ENCODE measurements around the gene LRP2BP.

Gene LRP2BP

DNA sequence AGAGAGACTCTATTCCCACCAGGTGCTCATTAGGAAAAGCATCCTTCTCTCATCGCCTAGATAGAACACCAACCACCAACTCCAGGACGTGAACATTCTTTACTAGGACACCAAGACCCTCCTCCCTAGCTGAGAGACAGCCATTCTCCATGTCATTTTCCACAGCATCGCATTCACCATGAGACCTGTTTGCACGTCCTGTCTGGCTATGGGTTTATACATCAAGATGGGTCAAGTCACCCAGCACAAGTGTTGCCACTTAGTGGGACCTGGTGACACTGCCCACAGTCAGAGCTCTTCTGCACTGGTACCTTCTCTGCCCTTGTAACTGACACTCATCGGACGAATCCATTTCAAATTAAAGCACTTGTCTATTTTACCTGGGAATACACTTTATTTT lies 17.5 kb downstream of the LRP2BP start:
- DNase-seq: no peak
- Histone ChIP-seq H3K9me3 (ENCODE audit: control extremely low read depth in 1 of 5, control insufficient read depth in 4 of 5, insufficient read depth in 2 of 5, low read depth in 1 of 5, low read length in 4 of 5) (peaks cover 2 to 13% (median 4%) of the 10 kb centered on the region in 5 experiments), H3K4me3 (ENCODE audit: control insufficient read depth in 1 of 7, extremely low read depth in 1 of 7, insufficient read depth in 4 of 7, low read depth in 2 of 7, low read length in 6 of 7) (no peak overlapping the region), H3K36me3 (ENCODE audit: control insufficient read depth in 4 of 4, insufficient read depth in 4 of 4, low read length in 3 of 4) (no peaks in the 10 kb centered on the region), H3K27ac (ENCODE audit: insufficient read depth in 1 of 2, low read depth in 1 of 2, low read length in 2 of 2, poor library complexity in 1 of 2, severe bottlenecking in 2 of 2) (no peak overlapping the region), H3K27me3 (replicated peaks in 2 of 5; ENCODE audit: control insufficient read depth in 4 of 5, insufficient read depth in 5 of 5, low read length in 4 of 5) (peaks cover 0 to 3% (median 0%) of the 10 kb centered on the region in 5 experiments), H3K4me1 (ENCODE audit: control extremely low read depth in 1 of 4, control insufficient read depth in 4 of 4, insufficient read depth in 4 of 4, low read length in 3 of 4) (peaks cover 0 to 10% (median 0%) of the 10 kb centered on the region in 4 experiments)
- ChIA-PET CTCF (interaction anchor here (1.1 kb wide), 1 partner anchor 10 kb away, joined by 4 read pairs; no protein-coding TSS in a partner anchor), POLR2A (no interaction called here)
- WGBS (ENCODE audit: insufficient coverage): 100% methylated on average over 4 of the region's 6 CpGs

DNA sequence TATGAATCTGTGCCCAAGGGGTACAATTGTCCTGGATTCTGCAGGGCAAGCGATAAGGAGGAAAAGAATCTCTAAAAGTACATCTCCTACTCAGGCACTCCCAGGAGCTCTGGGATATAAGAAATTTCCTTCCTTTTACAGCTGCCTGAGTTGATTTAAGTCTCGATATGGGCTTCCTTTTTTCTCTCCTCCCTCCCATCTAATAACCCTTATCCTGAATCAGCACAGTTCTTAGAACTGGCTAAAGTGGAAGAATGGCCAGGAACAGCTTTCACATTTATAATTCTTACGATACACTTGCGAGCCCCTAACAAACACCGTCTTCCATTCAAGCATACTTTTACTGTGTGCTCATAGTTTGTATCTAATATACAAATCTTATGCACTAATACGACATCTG lies 21.2 kb downstream of the LRP2BP start:
- 0% methylated on average over 1 of the region's 6 CpGs for WGBS (ENCODE audit: insufficient coverage)
- ChIA-PET POLR2A (no interaction called here), CTCF (interaction anchor here (1.0 kb wide), 1 partner anchor 10 kb away, joined by 3 read pairs; no protein-coding TSS in a partner anchor)
- no peaks in the 10 kb centered on the region for H3K9me3 ChIP-seq (ENCODE audit: control extremely low read depth in 1 of 5, control insufficient read depth in 4 of 5, insufficient read depth in 2 of 5, low read depth in 1 of 5, low read length in 4 of 5)
- peak in 2 of 3 donors; percentile 16 to 26 for DNase-seq
- peaks cover 0 to 10% (median 0%) of the 10 kb centered on the region in 4 experiments for H3K4me1 ChIP-seq (ENCODE audit: control extremely low read depth in 1 of 4, control insufficient read depth in 4 of 4, insufficient read depth in 4 of 4, low read length in 3 of 4)
- H3K27me3 ChIP-seq (replicated peaks in 2 of 5; ENCODE audit: control insufficient read depth in 4 of 5, insufficient read depth in 5 of 5, low read length in 4 of 5): peaks cover 0 to 6% (median 0%) of the 10 kb centered on the region in 5 experiments
- no peak overlapping the region for H3K27ac ChIP-seq (ENCODE audit: insufficient read depth in 1 of 2, low read depth in 1 of 2, low read length in 2 of 2, poor library complexity in 1 of 2, severe bottlenecking in 2 of 2)
- H3K4me3 ChIP-seq (ENCODE audit: control insufficient read depth in 1 of 7, extremely low read depth in 1 of 7, insufficient read depth in 4 of 7, low read depth in 2 of 7, low read length in 6 of 7): peak overlapping the region in 1 of 7 experiments; percentile 51
- H3K36me3 ChIP-seq (ENCODE audit: control insufficient read depth in 4 of 4, insufficient read depth in 4 of 4, low read length in 3 of 4): no peaks in the 10 kb centered on the region

DNA sequence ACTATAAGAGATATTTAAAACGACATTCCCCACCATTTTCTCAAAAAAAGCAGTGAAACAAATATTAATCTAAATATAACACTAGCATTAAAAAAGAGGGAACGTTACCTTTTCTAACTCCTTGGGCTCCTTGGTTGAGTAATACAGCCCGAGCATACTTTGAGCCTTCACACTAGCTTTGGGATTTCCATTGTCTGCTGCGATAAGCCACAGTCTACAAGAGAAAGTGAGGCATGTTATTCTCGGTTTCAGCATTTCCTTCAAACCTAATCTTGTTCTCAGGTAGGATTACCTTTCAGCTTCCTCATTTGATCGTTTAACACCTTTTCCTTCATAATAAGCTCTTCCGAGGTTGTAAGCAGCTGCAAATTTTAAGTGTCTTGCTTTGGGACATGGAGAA lies 21.7 kb downstream of the LRP2BP start:
- POLR2A ChIA-PET: no interaction called here
- 56% methylated on average over 3 of the region's 7 CpGs for WGBS (ENCODE audit: insufficient coverage)
- H3K4me3 ChIP-seq (ENCODE audit: control insufficient read depth in 1 of 7, extremely low read depth in 1 of 7, insufficient read depth in 4 of 7, low read depth in 2 of 7, low read length in 6 of 7): no peak overlapping the region
- peaks cover 0 to 10% (median 0%) of the 10 kb centered on the region in 4 experiments for H3K4me1 ChIP-seq (ENCODE audit: control extremely low read depth in 1 of 4, control insufficient read depth in 4 of 4, insufficient read depth in 4 of 4, low read length in 3 of 4)
- H3K27ac ChIP-seq (ENCODE audit: insufficient read depth in 1 of 2, low read depth in 1 of 2, low read length in 2 of 2, poor library complexity in 1 of 2, severe bottlenecking in 2 of 2): no peak overlapping the region
- CTCF ChIA-PET: no interaction called here
- H3K9me3 ChIP-seq (ENCODE audit: control extremely low read depth in 1 of 5, control insufficient read depth in 4 of 5, insufficient read depth in 2 of 5, low read depth in 1 of 5, low read length in 4 of 5): no peaks in the 10 kb centered on the region
- DNase-seq: no peak
- peaks cover 0 to 6% (median 0%) of the 10 kb centered on the region in 5 experiments for H3K27me3 ChIP-seq (replicated peaks in 2 of 5; ENCODE audit: control insufficient read depth in 4 of 5, insufficient read depth in 5 of 5, low read length in 4 of 5)
- H3K36me3 ChIP-seq (ENCODE audit: control insufficient read depth in 4 of 4, insufficient read depth in 4 of 4, low read length in 3 of 4): no peaks in the 10 kb centered on the region

DNA sequence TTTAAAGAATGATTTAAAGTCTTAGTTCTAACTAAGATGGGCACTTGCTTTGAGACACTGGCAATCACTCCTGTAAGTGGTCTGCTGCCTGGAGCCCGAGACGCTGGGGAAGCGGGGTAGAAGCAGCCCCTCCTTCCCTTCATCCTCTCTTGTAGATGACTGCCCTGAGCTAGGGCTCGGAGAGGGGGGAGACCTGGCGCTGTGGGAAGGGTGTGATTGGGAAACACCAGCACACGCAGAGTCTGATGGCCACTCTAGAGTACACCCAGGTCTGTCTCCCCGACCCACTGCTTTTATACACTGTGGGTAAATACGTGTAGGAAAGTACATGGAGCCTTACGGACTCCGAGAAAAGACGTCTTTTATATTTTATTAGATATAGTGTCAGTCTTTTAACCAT lies 24.0 kb downstream of the LRP2BP start:
- Histone ChIP-seq H3K4me3 (ENCODE audit: control insufficient read depth in 1 of 7, extremely low read depth in 1 of 7, insufficient read depth in 4 of 7, low read depth in 2 of 7, low read length in 6 of 7) (no peak overlapping the region), H3K27me3 (replicated peaks in 2 of 5; ENCODE audit: control insufficient read depth in 4 of 5, insufficient read depth in 5 of 5, low read length in 4 of 5) (peaks cover 0 to 6% (median 0%) of the 10 kb centered on the region in 5 experiments), H3K4me1 (ENCODE audit: control extremely low read depth in 1 of 4, control insufficient read depth in 4 of 4, insufficient read depth in 4 of 4, low read length in 3 of 4) (peaks cover 0 to 10% (median 0%) of the 10 kb centered on the region in 4 experiments), H3K9me3 (ENCODE audit: control extremely low read depth in 1 of 5, control insufficient read depth in 4 of 5, insufficient read depth in 2 of 5, low read depth in 1 of 5, low read length in 4 of 5) (no peaks in the 10 kb centered on the region), H3K36me3 (ENCODE audit: control insufficient read depth in 4 of 4, insufficient read depth in 4 of 4, low read length in 3 of 4) (no peaks in the 10 kb centered on the region), H3K27ac (ENCODE audit: insufficient read depth in 1 of 2, low read depth in 1 of 2, low read length in 2 of 2, poor library complexity in 1 of 2, severe bottlenecking in 2 of 2) (no peak overlapping the region)
- no peak for DNase-seq
- WGBS (ENCODE audit: insufficient coverage): 100% methylated on average over 3 of the region's 11 CpGs
- ChIA-PET POLR2A (no interaction called here), CTCF (no interaction called here)

DNA sequence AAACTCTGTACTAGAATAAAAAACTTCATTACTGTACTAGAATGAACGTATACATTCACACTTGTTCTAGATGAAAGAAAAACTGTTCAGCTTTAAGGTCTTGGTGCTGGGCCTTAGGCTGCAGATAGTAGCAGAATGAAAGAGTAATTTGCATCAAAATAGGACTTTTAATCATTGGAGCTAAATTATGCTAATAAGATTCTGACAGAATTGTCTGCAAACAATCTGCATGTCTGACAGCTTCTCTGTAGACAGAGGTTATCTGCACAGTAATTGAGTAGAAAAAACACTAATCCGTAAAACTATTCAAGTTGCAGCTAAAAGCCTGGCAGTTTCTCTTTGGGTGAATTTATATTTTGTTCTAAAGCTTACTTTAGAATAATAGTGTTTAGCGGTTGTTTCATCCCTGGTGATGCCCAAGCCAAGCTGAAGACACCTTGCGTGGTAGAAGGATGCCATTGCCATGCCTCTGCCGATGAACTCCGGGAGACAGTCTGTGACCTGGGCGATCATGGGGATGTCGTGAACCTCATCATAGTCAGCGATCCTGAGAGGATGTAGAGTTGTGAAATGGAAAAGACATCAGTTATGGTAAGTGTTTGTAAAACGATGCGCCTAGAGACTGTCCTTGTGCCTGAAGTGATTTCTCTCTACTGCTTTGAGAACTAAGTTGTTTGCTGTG lies 25.3 kb downstream of the LRP2BP start:
- ChIA-PET CTCF (interaction anchor here (1.3 kb wide), 1 partner anchor 9 kb away, joined by 3 read pairs; no protein-coding TSS in a partner anchor), POLR2A (no interaction called here)
- 96% methylated on average over 10 of the region's 11 CpGs for WGBS (ENCODE audit: insufficient coverage)
- Histone ChIP-seq H3K4me3 (ENCODE audit: control insufficient read depth in 1 of 7, extremely low read depth in 1 of 7, insufficient read depth in 4 of 7, low read depth in 2 of 7, low read length in 6 of 7) (no peak overlapping the region), H3K27me3 (replicated peaks in 2 of 5; ENCODE audit: control insufficient read depth in 4 of 5, insufficient read depth in 5 of 5, low read length in 4 of 5) (peaks cover 0 to 6% (median 0%) of the 10 kb centered on the region in 5 experiments), H3K4me1 (ENCODE audit: control extremely low read depth in 1 of 4, control insufficient read depth in 4 of 4, insufficient read depth in 4 of 4, low read length in 3 of 4) (peaks cover 0 to 10% (median 0%) of the 10 kb centered on the region in 4 experiments), H3K9me3 (ENCODE audit: control extremely low read depth in 1 of 5, control insufficient read depth in 4 of 5, insufficient read depth in 2 of 5, low read depth in 1 of 5, low read length in 4 of 5) (no peaks in the 10 kb centered on the region), H3K36me3 (ENCODE audit: control insufficient read depth in 4 of 4, insufficient read depth in 4 of 4, low read length in 3 of 4) (no peaks in the 10 kb centered on the region), H3K27ac (ENCODE audit: insufficient read depth in 1 of 2, low read depth in 1 of 2, low read length in 2 of 2, poor library complexity in 1 of 2, severe bottlenecking in 2 of 2) (no peak overlapping the region)
- no peak for DNase-seq

DNA sequence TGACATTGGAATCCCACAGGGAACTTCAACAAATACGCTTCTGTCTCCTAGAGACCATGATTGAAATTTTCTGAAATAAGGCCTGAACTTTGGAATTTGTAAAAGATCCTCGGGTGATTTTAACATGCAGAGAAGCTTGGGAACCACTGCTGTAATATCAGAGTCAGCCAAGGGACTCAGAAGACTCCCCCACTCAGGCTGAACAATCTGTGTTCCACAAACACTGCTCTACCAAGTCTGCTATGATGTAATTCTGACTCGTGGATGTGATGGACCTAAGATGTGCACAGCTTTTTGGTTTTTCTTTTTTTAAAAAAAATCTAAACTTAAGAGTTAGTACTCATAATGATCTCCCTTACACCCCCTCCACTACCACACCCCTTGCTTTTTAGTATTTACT lies 26.0 kb downstream of the LRP2BP start:
- POLR2A ChIA-PET: no interaction called here
- no peak overlapping the region for H3K4me3 ChIP-seq (ENCODE audit: control insufficient read depth in 1 of 7, extremely low read depth in 1 of 7, insufficient read depth in 4 of 7, low read depth in 2 of 7, low read length in 6 of 7)
- H3K36me3 ChIP-seq (ENCODE audit: control insufficient read depth in 4 of 4, insufficient read depth in 4 of 4, low read length in 3 of 4): no peaks in the 10 kb centered on the region
- WGBS (ENCODE audit: insufficient coverage): 100% methylated on average over 2 of the region's 3 CpGs
- no peak overlapping the region for H3K27ac ChIP-seq (ENCODE audit: insufficient read depth in 1 of 2, low read depth in 1 of 2, low read length in 2 of 2, poor library complexity in 1 of 2, severe bottlenecking in 2 of 2)
- H3K27me3 ChIP-seq (replicated peaks in 2 of 5; ENCODE audit: control insufficient read depth in 4 of 5, insufficient read depth in 5 of 5, low read length in 4 of 5): peaks cover 0 to 6% (median 0%) of the 10 kb centered on the region in 5 experiments
- peaks cover 0 to 9% (median 0%) of the 10 kb centered on the region in 4 experiments for H3K4me1 ChIP-seq (ENCODE audit: control extremely low read depth in 1 of 4, control insufficient read depth in 4 of 4, insufficient read depth in 4 of 4, low read length in 3 of 4)
- CTCF ChIA-PET: interaction anchor here (1.3 kb wide), 1 partner anchor 10 kb away, joined by 3 read pairs; no protein-coding TSS in a partner anchor
- H3K9me3 ChIP-seq (ENCODE audit: control extremely low read depth in 1 of 5, control insufficient read depth in 4 of 5, insufficient read depth in 2 of 5, low read depth in 1 of 5, low read length in 4 of 5): no peaks in the 10 kb centered on the region
- DNase-seq: no peak

DNA sequence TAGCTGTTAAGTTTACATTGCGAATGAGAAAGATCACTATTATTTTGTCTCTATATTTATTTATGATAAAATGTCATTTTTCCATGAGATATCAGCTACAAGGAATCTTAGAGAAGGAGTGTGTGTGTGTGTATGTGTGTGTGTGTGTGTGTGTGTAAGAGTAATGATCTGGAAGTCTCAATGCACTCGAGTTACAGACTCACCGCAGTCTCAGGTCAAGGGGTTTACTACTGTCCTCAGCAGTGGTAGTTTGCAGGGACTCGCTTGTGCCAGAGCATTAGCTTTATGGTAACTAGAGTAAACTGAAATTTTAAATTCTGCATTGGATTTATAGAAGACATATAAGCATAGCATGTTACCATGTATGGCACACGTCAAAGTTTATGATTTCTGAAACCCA lies 30.8 kb downstream of the LRP2BP start:
- H3K36me3 ChIP-seq (ENCODE audit: control insufficient read depth in 4 of 4, insufficient read depth in 4 of 4, low read length in 3 of 4): no peaks in the 10 kb centered on the region
- no peak for DNase-seq
- POLR2A ChIA-PET: no interaction called here
- no peaks in the 10 kb centered on the region for H3K9me3 ChIP-seq (ENCODE audit: control extremely low read depth in 1 of 5, control insufficient read depth in 4 of 5, insufficient read depth in 2 of 5, low read depth in 1 of 5, low read length in 4 of 5)
- no peaks in the 10 kb centered on the region for H3K27me3 ChIP-seq (replicated peaks in 2 of 5; ENCODE audit: control insufficient read depth in 4 of 5, insufficient read depth in 5 of 5, low read length in 4 of 5)
- H3K27ac ChIP-seq (ENCODE audit: insufficient read depth in 1 of 2, low read depth in 1 of 2, low read length in 2 of 2, poor library complexity in 1 of 2, severe bottlenecking in 2 of 2): no peak overlapping the region
- WGBS (ENCODE audit: insufficient coverage): 100% methylated on average over 2 of the region's 5 CpGs
- H3K4me3 ChIP-seq (ENCODE audit: control insufficient read depth in 1 of 7, extremely low read depth in 1 of 7, insufficient read depth in 4 of 7, low read depth in 2 of 7, low read length in 6 of 7): no peak overlapping the region
- CTCF ChIA-PET: no interaction called here
- no peaks in the 10 kb centered on the region for H3K4me1 ChIP-seq (ENCODE audit: control extremely low read depth in 1 of 4, control insufficient read depth in 4 of 4, insufficient read depth in 4 of 4, low read length in 3 of 4)
